ENCODE data around the gene MYO16.
A peak's percentile ranks its signal among the peaks of the same experiment; 100 is the strongest.

Gene MYO16

GRCh38 chr13:108789476-108789875 lies 160.1 kb downstream of the MYO16 start:
- no peak for DNase-seq

DNA sequence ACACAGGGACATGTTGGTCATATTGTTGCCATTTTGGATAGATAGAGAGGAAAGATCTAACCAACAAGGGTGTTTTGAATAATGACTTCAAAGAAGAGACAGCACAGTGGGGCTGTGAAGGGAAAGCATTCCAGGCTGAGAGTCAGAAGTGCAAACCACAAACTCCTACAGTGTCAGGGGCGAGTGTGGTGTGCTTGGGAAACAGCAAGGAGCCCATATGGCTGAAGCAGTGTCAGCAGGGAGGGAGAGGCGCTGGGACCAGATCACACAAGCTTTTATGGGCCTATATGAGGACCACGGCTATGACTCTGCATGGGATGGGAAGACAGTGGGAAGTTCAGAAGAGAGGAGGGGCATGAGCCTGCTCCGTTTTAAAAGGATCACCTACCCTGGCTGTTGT lies 166.4 kb downstream of the MYO16 start:
- DNase-seq, result no peak

GRCh38 chr13:108797354-108797753 lies 167.9 kb downstream of the MYO16 start:
- DNase-seq, result no peak

DNA sequence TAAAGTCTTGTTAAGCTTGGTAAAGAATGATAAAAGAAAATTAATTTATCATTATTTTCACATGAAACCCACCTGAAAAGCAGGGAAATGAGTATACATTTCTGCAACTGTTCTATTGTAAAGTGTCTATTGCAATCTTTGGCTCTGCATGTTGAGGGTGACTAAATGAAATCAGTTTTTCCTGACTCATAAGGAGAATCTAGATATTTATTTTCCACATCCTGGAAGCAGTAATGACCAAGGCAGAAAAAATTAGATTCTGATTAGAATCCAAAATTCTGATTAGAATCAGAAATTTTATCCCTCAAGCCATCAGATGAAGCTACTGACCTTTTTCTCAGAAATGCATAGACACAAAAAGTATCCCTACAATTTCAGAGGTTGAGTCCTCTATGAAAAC lies 178.4 kb downstream of the MYO16 start:
- DNase-seq, result no peak

GRCh38 chr13:108812165-108812564 lies 182.8 kb downstream of the MYO16 start:
- no peak for DNase-seq

- DNase-seq, result no peak
These were observed 183.2 kb downstream of the MYO16 start for GRCh38 chr13:108812661-108813060.

DNA sequence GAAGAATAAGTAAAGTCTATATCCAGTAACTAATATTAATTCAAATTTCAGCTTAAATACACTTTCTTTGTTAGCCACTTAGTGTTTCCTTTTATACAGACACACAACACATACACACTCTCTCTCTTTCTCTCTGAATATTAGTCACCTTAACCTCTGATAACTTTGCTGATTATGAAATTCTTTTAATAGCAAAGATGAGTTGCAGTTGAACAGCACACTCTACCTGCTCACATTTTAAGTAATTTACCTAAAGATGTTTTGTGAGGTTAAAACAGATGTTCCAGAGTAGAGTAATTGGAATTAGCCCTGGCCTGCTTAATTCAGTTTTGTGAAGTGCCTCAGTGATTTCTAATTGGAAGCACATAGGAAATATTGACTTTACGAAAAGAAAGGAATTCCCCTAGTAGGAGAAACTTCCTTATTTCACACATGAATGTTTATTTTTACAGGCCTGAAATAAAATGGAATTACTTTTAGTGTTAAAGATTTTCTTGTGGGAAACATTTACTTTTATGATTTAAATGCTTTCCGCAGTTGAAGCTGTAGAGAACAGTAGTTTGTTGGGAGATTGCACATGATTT lies 184.3 kb downstream of the MYO16 start:
- no peak for DNase-seq

DNA sequence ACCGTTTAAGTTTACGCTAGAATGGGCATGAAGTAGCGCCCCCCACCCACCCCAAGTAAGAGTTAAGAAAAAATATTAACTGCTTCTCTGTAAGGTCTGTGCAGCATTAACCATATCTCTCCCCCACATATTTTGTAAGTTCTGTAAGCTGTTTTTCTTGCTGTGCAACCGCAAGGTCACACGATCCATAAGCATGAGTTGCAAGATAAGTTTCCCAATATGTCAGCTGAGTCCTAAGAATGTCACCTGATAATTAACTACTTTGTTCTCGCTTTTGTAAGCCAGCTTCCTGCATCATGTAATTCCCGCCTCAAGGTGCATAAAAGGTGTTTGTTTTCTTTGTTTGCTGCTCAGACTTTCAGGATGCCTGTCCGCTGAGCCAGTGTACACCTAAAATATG lies 187.0 kb downstream of the MYO16 start:
- DNase-seq, result no peak

GRCh38 chr13:108827646-108828045 lies 198.2 kb downstream of the MYO16 start:
- no peak for DNase-seq

GRCh38 chr13:108828086-108828815 lies 198.8 kb downstream of the MYO16 start:
- no peak for DNase-seq

DNA sequence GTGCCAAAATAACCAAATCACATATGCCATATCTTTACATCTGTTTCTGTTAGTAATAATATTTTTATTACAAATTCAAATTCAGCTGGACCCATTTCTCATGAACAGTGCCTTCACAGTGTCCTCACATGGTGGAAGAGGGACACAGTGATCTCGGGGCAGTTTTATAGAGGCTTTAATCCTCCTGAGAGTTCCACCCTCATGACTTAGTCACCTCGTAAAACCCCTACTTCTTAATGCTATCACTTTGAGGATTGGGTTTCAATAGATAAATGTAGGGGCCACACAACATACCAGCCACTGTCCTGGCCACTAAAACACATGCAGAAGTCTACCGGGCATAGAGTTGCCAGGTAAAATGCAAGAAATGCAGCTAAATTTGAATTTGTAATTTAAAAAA lies 201.5 kb downstream of the MYO16 start:
- no peak for DNase-seq

DNA sequence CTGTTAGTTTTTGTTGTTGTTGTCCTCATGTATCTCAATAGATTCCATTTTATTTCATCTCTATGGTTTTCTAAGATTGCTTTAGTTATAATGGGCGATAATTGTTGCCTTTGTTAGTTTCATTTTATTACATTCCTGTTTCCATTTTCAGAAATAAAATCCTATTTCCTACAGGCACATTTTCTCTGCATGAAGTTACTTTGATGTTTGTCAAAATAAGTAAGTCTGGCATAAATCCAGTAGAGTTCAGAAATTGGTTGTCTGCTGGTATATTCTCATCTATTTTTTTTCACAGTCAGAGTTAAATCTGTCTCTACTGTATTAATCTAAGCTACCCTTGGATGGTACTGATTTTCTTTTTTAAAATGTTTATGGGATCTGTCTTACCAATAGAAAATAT lies 204.1 kb downstream of the MYO16 start:
- DNase-seq, result no peak

GRCh38 chr13:108834193-108834592 lies 204.8 kb downstream of the MYO16 start:
- no peak for DNase-seq

DNA sequence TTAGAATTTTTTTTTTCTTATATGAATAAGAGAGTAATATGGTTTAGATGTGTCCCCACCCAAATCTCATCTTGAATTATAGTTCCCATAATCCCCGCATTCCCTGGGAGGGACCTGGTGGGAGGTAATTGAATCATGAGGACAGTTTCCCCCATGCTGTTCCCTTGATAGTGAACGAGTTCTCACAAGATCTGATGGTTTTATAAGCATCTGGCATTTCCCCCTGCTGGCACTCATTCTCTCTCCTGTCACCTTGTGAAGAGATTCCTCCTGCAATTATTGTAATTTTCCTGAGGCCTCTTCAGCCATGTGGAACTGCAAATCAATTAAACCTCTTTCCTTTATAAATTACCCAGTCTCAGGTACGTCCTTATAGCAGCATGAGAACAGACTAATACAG lies 205.7 kb downstream of the MYO16 start:
- no peak for DNase-seq

DNA sequence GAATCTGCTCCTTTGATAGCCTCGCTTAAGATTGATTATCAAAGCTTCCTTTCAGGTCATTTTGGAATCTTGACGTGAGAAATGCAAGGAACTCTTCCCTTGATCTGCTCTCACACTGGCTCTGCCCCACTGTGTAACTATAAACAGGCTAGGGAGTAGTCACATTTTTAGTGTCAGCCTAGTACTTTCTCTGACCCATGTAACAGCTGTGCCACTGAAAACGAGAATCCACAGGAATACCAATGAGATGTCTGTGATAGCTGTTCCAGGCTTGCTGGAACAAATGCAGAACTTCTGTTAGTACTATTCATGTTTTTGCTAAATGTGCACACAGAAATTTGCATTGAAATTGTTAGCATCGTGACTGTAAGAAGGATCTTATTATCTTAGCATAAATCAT lies 221.3 kb downstream of the MYO16 start:
- DNase-seq, result peak in 10 of 58 donors; percentile 1 to 50 (median 19)

GRCh38 chr13:108851660-108852059 lies 222.2 kb downstream of the MYO16 start:
- no peak for DNase-seq

GRCh38 chr13:108853031-108853430 lies 223.6 kb downstream of the MYO16 start:
- no peak for DNase-seq

- no peak for DNase-seq
These were observed 226.5 kb downstream of the MYO16 start for GRCh38 chr13:108855737-108856387.

GRCh38 chr13:108858676-108859075 lies 229.3 kb downstream of the MYO16 start:
- DNase-seq, result no peak

DNA sequence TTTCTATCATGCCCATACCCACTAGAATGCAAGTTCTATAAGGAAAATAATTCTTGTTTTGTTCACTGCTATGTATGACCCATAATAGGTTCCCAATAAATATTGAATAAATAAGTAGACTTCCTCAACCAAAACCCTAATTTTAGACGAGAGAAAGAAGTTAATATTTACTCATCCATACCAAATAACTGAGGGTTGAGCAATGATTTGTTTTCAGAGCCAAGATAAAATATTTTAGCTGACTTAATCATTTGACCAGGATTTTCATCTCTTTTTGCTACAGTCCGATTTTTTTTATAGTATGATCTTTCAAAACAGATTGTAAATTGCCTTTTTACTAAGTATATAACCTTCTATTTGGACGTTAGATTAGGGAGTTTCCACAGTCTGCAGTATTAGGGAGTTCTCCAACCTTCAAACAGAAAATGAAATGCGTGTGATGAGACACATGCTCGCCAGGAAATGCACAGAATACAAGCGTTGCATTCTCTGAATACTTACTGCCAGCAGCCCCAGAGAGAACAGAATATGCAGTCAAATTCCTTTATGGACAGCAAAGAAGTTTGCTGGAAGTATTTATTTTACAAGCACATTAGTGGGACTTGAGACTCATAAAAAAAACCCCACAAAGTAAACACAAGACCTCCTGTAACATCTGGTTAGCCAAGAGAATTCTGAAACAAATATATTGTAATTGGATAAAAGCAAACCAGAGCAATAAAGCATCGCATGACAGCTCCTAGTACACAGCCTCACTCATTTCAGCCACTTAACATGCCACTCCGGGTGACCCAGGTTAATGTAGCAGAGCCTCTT lies 230.0 kb downstream of the MYO16 start:
- no peak for DNase-seq

GRCh38 chr13:108860418-108860817 lies 231.0 kb downstream of the MYO16 start:
- no peak for DNase-seq

GRCh38 chr13:108877300-108877699 lies 247.9 kb downstream of the MYO16 start:
- DNase-seq, result no peak
